ENCODE results near the gene ZNF674.
A peak's percentile ranks its signal among the peaks of the same experiment; 100 is the strongest.

GRCh38 chrX:46545111-46546005 lies at the start of gene ZNF674:
- TF ChIP-seq CTCF (conservative IDR thresholded peaks at IDR 0.05; ENCODE audit: low read length) (peak; percentile 55), EZH2phosphoT487 (IDR thresholded peaks at IDR 0.05; ENCODE audit: borderline replicate concordance, low read depth, low read length) (no peak)

All from OCI-LY7 (cell line).